GM12878 (cell line): ENCODE measurements around the gene CLCA2. TPM values are rescaled to one million over a fixed set of nuclear protein-coding genes. Genes with fewer than 3 reads are reported as not detected.

ENCODE experiments used
- ATAC-seq: fragments of 200-7000 bp; cut with Tn5 transposase; 3 replicates; pipeline ENCODE4 v1.9.1; 2020; ENCODE audit warnings: mild to moderate bottlenecking, moderate library complexity
- BruUV-seq: library from RNA; stranded (reverse); fragments of 400-500 nt; replicated peaks from 2 replicates; lab custom pipeline; 2021; lab: Mats Ljungman, UMichigan
- CTCF ChIA-PET: fragments of 300-600 bp; sonication (Branson Sonifier 250); formaldehyde crosslinking; extraction: SDS; loops from one replicate; lab custom pipeline; 2021; ENCODE audit warnings: inconsistent platforms; lab: Yijun Ruan, JAX
- POLR2A ChIA-PET: fragments of 350-600 bp; formaldehyde crosslinking; extraction: SDS; loops from one replicate; lab custom pipeline; 2021; ENCODE audit warnings: inconsistent platforms; lab: Charles Lee
- RAD21 ChIA-PET: fragments of 300-600 bp; sonication (Branson Sonifier 250); formaldehyde crosslinking; loops from one replicate; lab custom pipeline; 2023; ENCODE audit warnings: antibody characterized with exemption; ENCODE audit not compliant: unreplicated experiment; lab: Charles Lee
- SMC1A ChIA-PET: fragments of 300-600 bp; sonication (Branson Sonifier 250); formaldehyde crosslinking; loops from one replicate; lab custom pipeline; 2023; ENCODE audit not compliant: unreplicated experiment, uncharacterized antibody; lab: Charles Lee
- DNase-seq: peaks from one replicate; pipeline ENCODE4 v3.0.0-alpha.2; 2011; ENCODE audit warnings: low read depth, low spot score
- FAIRE-seq: peaks from 3 replicates; lab custom pipeline; 2011; peaks lifted over from hg19 to GRCh38; lab: Jason Lieb, UNC
- H2AFZ ChIP-seq: 2 replicates; pipeline ENCODE4 v1.6.0; 2011; ENCODE audit warnings: low read depth, low read length, control low read depth; ENCODE audit not compliant: control insufficient read depth
- H3K27ac ChIP-seq: 2 replicates; pipeline ENCODE4 v1.5.1; 2011; ENCODE audit warnings: control low read depth; ENCODE audit not compliant: control insufficient read depth, insufficient read depth
- H3K27me3 ChIP-seq, 2 experiments: replicated peaks in 1 of 2; 2 replicates each; pipeline versions ENCODE4 v1.6.0 to v1.6.1; 2011; ENCODE audit warnings: low read length in 1 of 2; ENCODE audit not compliant: control insufficient read depth in 2 of 2, insufficient read depth in 2 of 2
- H3K36me3 ChIP-seq, 2 experiments: 2 replicates each; pipeline ENCODE4 v1.5.1; 2011; ENCODE audit warnings: low read length in 1 of 2; ENCODE audit not compliant: control insufficient read depth in 2 of 2, insufficient read depth in 2 of 2
- H3K4me1 ChIP-seq: 2 replicates; pipeline ENCODE4 v1.6.1; 2011; ENCODE audit warnings: mild to moderate bottlenecking, low read length, moderate library complexity, mixed read lengths; ENCODE audit not compliant: control insufficient read depth, insufficient read depth
- H3K4me2 ChIP-seq: 2 replicates; pipeline ENCODE4 v1.6.0; 2011; ENCODE audit warnings: control low read depth; ENCODE audit not compliant: control insufficient read depth, insufficient read depth
- H3K4me3 ChIP-seq: fragments of 200-600 bp; sonication (generic); 2 replicates; pipeline ENCODE4 v1.5.1; 2016
- H3K79me2 ChIP-seq: 2 replicates; pipeline ENCODE4 v1.6.0; 2011; ENCODE audit warnings: low read length; ENCODE audit not compliant: control insufficient read depth, insufficient read depth
- H3K9ac ChIP-seq: 2 replicates; pipeline ENCODE4 v1.8.0; 2011; ENCODE audit warnings: low read length, control low read depth, mixed read lengths; ENCODE audit not compliant: control insufficient read depth, insufficient read depth
- H3K9me3 ChIP-seq: replicated peaks from 3 replicates; pipeline ENCODE4 v1.5.1; 2011; ENCODE audit warnings: mild to moderate bottlenecking, low read length; ENCODE audit not compliant: control insufficient read depth, insufficient read depth
- H4K20me1 ChIP-seq: 2 replicates; pipeline ENCODE4 v1.6.0; 2011; ENCODE audit not compliant: control insufficient read depth, insufficient read depth
- BMI1 ChIP-seq: fragments of 450-650 bp; IDR thresholded peaks from 2 replicates; pipeline ENCODE4 v1.6.1; 2016; ENCODE audit warnings: mild to moderate bottlenecking, moderate library complexity, borderline replicate concordance
- BRCA1 ChIP-seq: IDR thresholded peaks from 2 replicates; pipeline ENCODE4 v1.6.1; 2011; ENCODE audit warnings: low read depth, low read length, improper control_type of control experiment
- CHD4 ChIP-seq: fragments of 200-600 bp; sonication (generic); IDR thresholded peaks from 2 replicates; pipeline ENCODE4 v1.6.1; 2016; ENCODE audit warnings: mild to moderate bottlenecking
- CREB1 ChIP-seq: IDR thresholded peaks from 2 replicates; pipeline ENCODE4 v1.6.1; 2012; ENCODE audit warnings: low read depth, mild to moderate bottlenecking, inconsistent platforms
- ETV6 ChIP-seq, 2 experiments: fragments of 450-650 bp in 1 of 2; IDR thresholded peaks in 1 of 2; conservative IDR thresholded peaks in 1 of 2; 2 replicates each; pipeline ENCODE4 v1.6.1; 2014; ENCODE audit warnings: antibody characterized with exemption in 1 of 2, borderline replicate concordance in 1 of 2, low read depth in 1 of 2, mild to moderate bottlenecking in 1 of 2, moderate library complexity in 1 of 2
- MEF2B ChIP-seq: fragments of 450-650 bp; IDR thresholded peaks from 2 replicates; pipeline ENCODE4 v1.6.1; 2018; ENCODE audit warnings: mild to moderate bottlenecking, moderate library complexity; ENCODE audit not compliant: partially characterized antibody, poor library complexity, severe bottlenecking
- MTA3 ChIP-seq: IDR thresholded peaks from 2 replicates; pipeline ENCODE4 v1.6.1; 2012; ENCODE audit warnings: low read length, inconsistent platforms, borderline replicate concordance
- NFIC ChIP-seq: IDR thresholded peaks from 2 replicates; pipeline ENCODE4 v1.6.1; 2012; ENCODE audit warnings: low read depth, mild to moderate bottlenecking, inconsistent platforms, low read length, moderate library complexity
- PAX8 ChIP-seq: fragments of 450-650 bp; IDR thresholded peaks from 2 replicates; pipeline ENCODE4 v1.6.1; 2017; ENCODE audit warnings: mild to moderate bottlenecking, moderate library complexity
- POLR2AphosphoS5 ChIP-seq: IDR thresholded peaks from 2 replicates; pipeline ENCODE4 v1.6.1; 2011; ENCODE audit warnings: mild to moderate bottlenecking, low read length, inconsistent platforms
- RFX5 ChIP-seq: IDR thresholded peaks from 2 replicates; pipeline ENCODE4 v1.6.1; 2011; ENCODE audit warnings: low read depth, low read length, improper control_type of control experiment
- SIN3A ChIP-seq: IDR thresholded peaks from 2 replicates; pipeline ENCODE4 v1.6.1; 2012; ENCODE audit warnings: low read depth, low read length, improper control_type of control experiment
- SMAD5 ChIP-seq: IDR thresholded peaks from 2 replicates; pipeline ENCODE4 v1.6.1; 2016; ENCODE audit warnings: antibody characterized with exemption, low read depth
- SPI1 ChIP-seq: IDR thresholded peaks from 2 replicates; pipeline ENCODE4 v1.6.1; 2011; ENCODE audit warnings: low read depth, mild to moderate bottlenecking, low read length, moderate library complexity, borderline replicate concordance; ENCODE audit not compliant: insufficient read depth
- STAT1 ChIP-seq: fragments of 450-650 bp; conservative IDR thresholded peaks from 2 replicates; pipeline ENCODE4 v1.6.1; 2014; ENCODE audit warnings: antibody characterized with exemption, mild to moderate bottlenecking
- TAF1 ChIP-seq: IDR thresholded peaks from 2 replicates; pipeline ENCODE4 v1.6.1; 2011; ENCODE audit warnings: mild to moderate bottlenecking, low read depth, low read length, borderline replicate concordance
- WRNIP1 ChIP-seq: IDR thresholded peaks from 2 replicates; pipeline ENCODE4 v1.6.1; 2011; ENCODE audit warnings: low read depth, low read length, improper control_type of control experiment, borderline replicate concordance
- WGBS: methylation state at CpG from one replicate; pipeline ENCODE4 v1.1.6; 2016; ENCODE audit warnings: low lambda C conversion rate; ENCODE audit not compliant: insufficient replicate concordance, insufficient coverage; ENCODE audit errors: missing lambda C conversion rate; 5-methylcytosine and 5-hydroxymethylcytosine counted together
- in situ Hi-C: fragments of 300-500 bp; cut with MboI; formaldehyde crosslinking; loops from 9 replicates; pipeline ENCODE4 v1.14.3; 2018; ENCODE audit warnings: mixed read lengths
- intact Hi-C: fragments of 100-400 bp; cut with micrococcal nuclease; formaldehyde crosslinking; loops from one replicate; pipeline ENCODE4 v1.14.2; 2022; ENCODE audit not compliant: unreplicated experiment
- polyA plus RNA-seq, 11 experiments: library from polyadenylated mRNA; depleted of rRNA in 4 of 11; unstranded in 6 of 11; stranded (reverse) in 5 of 11; fragments of >200 nt; fragmentation: Nextera tagmentation in 4 of 11; fragmentation: Illumina TruSeq in 1 of 11; extraction: Ambion mirVana in 4 of 11; extraction: Trizol in 1 of 11; gene quantifications; 1 replicate in 1 of 11; 2 replicates in 10 of 11; pipeline versions ENCODE4 v1.2.1 to v1.2.3, GENCODE V29; 2011 to 2016; ENCODE audit warnings: inconsistent platforms in 2 of 11, missing spikeins in 2 of 11, low read depth in 1 of 11
- total RNA-seq, 4 experiments: library from RNA; depleted of rRNA in 3 of 4; stranded (reverse); fragments of >200 nt in 3 of 4; fragmentation: Illumina TruSeq in 1 of 4; extraction: Trizol in 1 of 4; gene quantifications; 2 replicates each; pipeline versions ENCODE4 v1.2.1 to v1.2.3, GENCODE V29; 2013 to 2021
- TF ChIP-seq, protein P1 (sequence below): IDR thresholded peaks from 2 replicates; pipeline ENCODE4 v1.6.1; 2011; ENCODE audit warnings: mild to moderate bottlenecking, low read depth, low read length, moderate library complexity; ENCODE audit not compliant: insufficient replicate concordance
- TF ChIP-seq, protein P2 (sequence below): fragments of 450-650 bp; IDR thresholded peaks from 2 replicates; pipeline ENCODE4 v1.6.1; 2016; ENCODE audit warnings: mild to moderate bottlenecking

CLCA2 gene
- total and polyA plus RNA-seq, 10 of the 15 experiments (the other 5 are each of a cell fraction or from before 2014, with no cell fraction given): 0.01 to 0.20 (median 0.08) TPM; not detected in 6

DNA sequence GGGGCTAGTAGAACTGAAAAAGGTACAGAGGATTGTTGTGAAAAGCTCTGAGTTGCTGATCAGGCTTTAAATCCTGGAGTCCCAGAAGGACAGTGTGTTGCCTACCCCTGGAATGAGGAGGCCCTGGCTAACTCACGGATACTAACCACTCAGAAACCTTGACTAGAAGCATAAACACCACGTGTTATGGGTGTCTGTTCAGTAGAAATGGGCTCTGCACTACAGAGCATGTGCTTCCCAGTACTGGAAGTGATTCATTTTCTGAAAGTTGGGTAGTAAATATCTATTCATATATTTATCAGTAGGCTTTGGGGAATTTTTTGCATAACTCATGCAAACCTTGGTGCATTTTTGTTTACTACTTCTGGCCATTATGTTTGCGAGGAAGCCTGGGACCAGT, 29.7 kb downstream of the CLCA2 start:
- RAD21 ChIA-PET: no interaction called here
- SMC1A ChIA-PET: interaction anchor here (1.7 kb wide), 1 partner anchor 16 kb away, joined by 4 read pairs; no protein-coding TSS in a partner anchor
- ATAC-seq (no peak), DNase-seq (no peak), FAIRE-seq (no peak)
- no peak overlapping the region for H3K9ac ChIP-seq
- no peak overlapping the region for H3K27ac ChIP-seq
- intact Hi-C loops: no loop called here
- in situ Hi-C loops: no loop called here
- no peak overlapping the region for H2AFZ ChIP-seq
- H3K79me2 ChIP-seq: no peaks in the 10 kb centered on the region
- H3K27me3 ChIP-seq: no peaks in the 10 kb centered on the region
- POLR2A ChIA-PET: no interaction called here
- WGBS: 26% methylated on average over 3 of the region's 3 CpGs
- TF ChIP-seq BRCA1 (no peak), ETV6 (conservative IDR thresholded peaks at IDR 0.05 in 1 of 2, IDR thresholded peaks at IDR 0.05 in 1 of 2; ENCODE audit: borderline replicate concordance in 1 of 2, low read depth in 1 of 2) (no peak), PAX8 (no peak), POLR2AphosphoS5 (no peak), CHD4 (no peak), MEF2B (no peak), RFX5 (no peak), TAF1 (no peak), SIN3A (no peak), SPI1 (no peak), BMI1 (no peak), MTA3 (no peak), WRNIP1 (no peak), CREB1 (no peak), SMAD5 (no peak), NFIC (no peak), STAT1 (no peak)
- TF ChIP-seq, protein P1, sequence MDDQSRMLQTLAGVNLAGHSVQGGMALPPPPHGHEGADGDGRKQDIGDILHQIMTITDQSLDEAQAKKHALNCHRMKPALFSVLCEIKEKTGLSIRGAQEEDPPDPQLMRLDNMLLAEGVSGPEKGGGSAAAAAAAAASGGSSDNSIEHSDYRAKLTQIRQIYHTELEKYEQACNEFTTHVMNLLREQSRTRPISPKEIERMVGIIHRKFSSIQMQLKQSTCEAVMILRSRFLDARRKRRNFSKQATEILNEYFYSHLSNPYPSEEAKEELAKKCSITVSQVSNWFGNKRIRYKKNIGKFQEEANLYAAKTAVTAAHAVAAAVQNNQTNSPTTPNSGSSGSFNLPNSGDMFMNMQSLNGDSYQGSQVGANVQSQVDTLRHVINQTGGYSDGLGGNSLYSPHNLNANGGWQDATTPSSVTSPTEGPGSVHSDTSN: no peak
- TF ChIP-seq, protein P2, sequence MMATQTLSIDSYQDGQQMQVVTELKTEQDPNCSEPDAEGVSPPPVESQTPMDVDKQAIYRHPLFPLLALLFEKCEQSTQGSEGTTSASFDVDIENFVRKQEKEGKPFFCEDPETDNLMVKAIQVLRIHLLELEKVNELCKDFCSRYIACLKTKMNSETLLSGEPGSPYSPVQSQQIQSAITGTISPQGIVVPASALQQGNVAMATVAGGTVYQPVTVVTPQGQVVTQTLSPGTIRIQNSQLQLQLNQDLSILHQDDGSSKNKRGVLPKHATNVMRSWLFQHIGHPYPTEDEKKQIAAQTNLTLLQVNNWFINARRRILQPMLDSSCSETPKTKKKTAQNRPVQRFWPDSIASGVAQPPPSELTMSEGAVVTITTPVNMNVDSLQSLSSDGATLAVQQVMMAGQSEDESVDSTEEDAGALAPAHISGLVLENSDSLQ: no peak
- H3K9me3 ChIP-seq: no peaks in the 10 kb centered on the region
- H3K36me3 ChIP-seq: no peaks in the 10 kb centered on the region
- no peak overlapping the region for H3K4me3 ChIP-seq
- CTCF ChIA-PET: interaction anchor here (0.9 kb wide), 1 partner anchor 73 kb away, joined by 3 read pairs; no protein-coding TSS in a partner anchor
- H3K4me1 ChIP-seq: no peaks in the 10 kb centered on the region
- no TSS peak for BruUV-seq
- H4K20me1 ChIP-seq: no peaks in the 10 kb centered on the region
- H3K4me2 ChIP-seq: no peak overlapping the region
